Measurements from ENCODE around the gene WASF2. TPM values are rescaled to one million over a fixed set of nuclear protein-coding genes. Genes with fewer than 3 reads are reported as not detected.

The WASF2 gene
- total RNA-seq, result 31.2 and 34.7 TPM in 2 replicates

GRCh38 chr1:27489973-27490741, at the start of gene WASF2:
Gene WASF2, minus strand, starts transcription at chr1:27490167. Its CDS starts 61,277 bp downstream, at chr1:27428890.

GRCh38 chr1:27392096-27392777, 97.7 kb downstream of the WASF2 start, which contains the start of gene GPR3:
Gene GPR3, plus strand, starts transcription at chr1:27392622. Its CDS starts 1,177 bp downstream, at chr1:27393799.

GRCh38 chr1:27383039-27383605, 106.8 kb downstream of the WASF2 start, which contains the start of gene CD164L2:
Gene CD164L2, minus strand, starts transcription at chr1:27383333. Its CDS starts 94 bp downstream, at chr1:27383239.

GRCh38 chr1:27374362-27375086, 115.4 kb downstream of the WASF2 start, which contains the start of gene FCN3:
Gene FCN3, minus strand, starts transcription at chr1:27374824. Its CDS starts 6 bp downstream, at chr1:27374818.

GRCh38 chr1:27366411-27367159, 123.4 kb downstream of the WASF2 start, which contains the start of gene MAP3K6:
Gene MAP3K6, minus strand, starts transcription at chr1:27366961. Its CDS starts 364 bp downstream, at chr1:27366597.

Other genes with a start within 250 kb of the WASF2 start
- gene TMEM222, start 168.0 kb downstream of the WASF2 start, total RNA-seq, result 36.8 and 48.8 TPM in 2 replicates
- gene SYTL1, start 148.1 kb downstream of the WASF2 start, total RNA-seq, result 0.65 TPM in 1 of 2 replicates, not detected in the other
- gene MAP3K6, start 123.2 kb downstream of the WASF2 start, total RNA-seq, result 27.4 and 33.0 TPM in 2 replicates
- gene FCN3, start 115.3 kb downstream of the WASF2 start, total RNA-seq, result 0.49 TPM in 1 of 2 replicates, not detected in the other
- gene CD164L2, start 106.8 kb downstream of the WASF2 start, total RNA-seq, result not detected in 2 replicates
- gene GPR3, start 97.5 kb downstream of the WASF2 start, total RNA-seq, result 0.18 and 0.32 TPM in 2 replicates
- gene AHDC1, start 114.0 kb upstream of the WASF2 start, total RNA-seq, result 15.3 and 18.3 TPM in 2 replicates
- gene FGR, start 145.0 kb upstream of the WASF2 start, total RNA-seq, result 0.16 TPM in 1 of 2 replicates, not detected in the other
- gene IFI6, start 182.0 kb upstream of the WASF2 start, total RNA-seq, result 27.4 and 67.4 TPM in 2 replicates
- 3.9 and 4.7 TPM in 2 replicates for gene FAM76A, start 235.8 kb upstream of the WASF2 start, total RNA-seq

Data from cardiac atrium fibroblast (primary cell).